ENCODE measurements around the gene SCLY.
A peak's percentile ranks its signal among the peaks of the same experiment; 100 is the strongest.

The SCLY gene

DNA sequence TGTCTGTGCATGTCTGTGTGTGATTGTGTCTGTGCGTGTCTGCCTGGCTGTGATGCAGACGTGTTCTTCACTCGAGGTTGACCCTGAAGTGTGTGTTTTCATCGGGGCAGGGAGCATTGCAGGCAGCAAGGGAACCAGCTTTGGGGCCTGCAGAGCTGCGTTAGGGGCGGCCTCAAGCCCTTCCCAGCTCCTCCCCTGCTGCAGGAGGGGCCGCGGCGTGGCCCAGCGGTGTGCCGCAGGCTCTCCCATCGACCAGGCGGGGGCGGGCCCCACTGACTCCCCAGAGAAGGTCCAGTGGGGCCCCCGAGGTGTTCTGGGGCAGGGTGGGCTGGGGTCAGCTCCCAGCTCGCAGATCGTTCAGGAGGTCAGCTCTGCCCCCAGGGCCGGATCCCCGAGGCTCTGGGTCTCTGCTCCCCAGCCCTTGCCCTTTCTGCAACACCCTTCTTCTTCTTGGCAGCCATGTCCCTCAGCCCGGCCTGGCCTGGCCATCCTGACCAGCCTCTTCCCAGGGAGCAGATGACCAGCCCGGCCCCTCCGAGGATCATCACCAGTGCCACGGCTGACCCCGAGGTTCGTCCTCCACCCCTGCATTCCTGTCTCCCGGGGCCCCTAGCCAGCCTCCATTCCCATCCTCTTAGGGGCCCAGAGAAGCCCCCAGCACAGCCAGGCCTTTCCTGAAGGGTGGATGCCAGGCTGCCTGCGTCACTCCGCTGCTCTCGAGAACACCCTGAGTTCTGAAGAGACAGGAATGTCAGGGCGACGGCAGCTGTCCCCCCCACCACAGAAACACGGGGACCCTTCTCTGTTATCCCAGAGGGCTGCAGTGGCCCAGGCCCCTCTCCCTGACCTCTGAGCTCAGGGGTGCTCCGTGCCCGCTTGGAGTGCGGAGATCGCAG is 66.6 kb downstream of the SCLY start:
- Histone ChIP-seq H3K4me3 (ENCODE audit: low read depth, low read length) (no peak overlapping the region), H3K9me3 (ENCODE audit: control insufficient read depth, low read length) (no peaks in the 10 kb centered on the region), H3K9ac (no peak overlapping the region)

GRCh38 chr2:238128061-238128440 is 67.2 kb downstream of the SCLY start:
- Histone ChIP-seq H2AFZ (no peak overlapping the region), H3K27me3 (ENCODE audit: control insufficient read depth, insufficient read depth, low read length) (no peaks in the 10 kb centered on the region), H3K9ac (no peak overlapping the region), H3K79me2 (no peaks in the 10 kb centered on the region), H3K4me2 (ENCODE audit: low read length) (no peak overlapping the region), H3K27ac (no peak overlapping the region), H3K36me3 (ENCODE audit: control insufficient read depth, insufficient read depth, low read length) (no peaks in the 10 kb centered on the region), H3K9me3 (ENCODE audit: control insufficient read depth, low read length) (no peaks in the 10 kb centered on the region), H3K4me3 (ENCODE audit: low read depth, low read length) (no peak overlapping the region), H3K4me1 (no peaks in the 10 kb centered on the region)
- TF ChIP-seq CTCF (IDR thresholded peaks at IDR 0.05), result no peak

More for the DNA sequence above, 66.6 kb downstream of the SCLY start:
- no peak overlapping the region for H3K27ac ChIP-seq
- no peak for TF ChIP-seq CTCF (IDR thresholded peaks at IDR 0.05)
- H3K4me2 ChIP-seq (ENCODE audit: low read length), result no peak overlapping the region
- H3K36me3 ChIP-seq (ENCODE audit: control insufficient read depth, insufficient read depth, low read length), result no peaks in the 10 kb centered on the region
- no peaks in the 10 kb centered on the region for H3K79me2 ChIP-seq
- H3K4me1 ChIP-seq, result no peaks in the 10 kb centered on the region
- no peaks in the 10 kb centered on the region for H3K27me3 ChIP-seq (ENCODE audit: control insufficient read depth, insufficient read depth, low read length)
- H2AFZ ChIP-seq, result peak overlapping the region; percentile 69

DNA sequence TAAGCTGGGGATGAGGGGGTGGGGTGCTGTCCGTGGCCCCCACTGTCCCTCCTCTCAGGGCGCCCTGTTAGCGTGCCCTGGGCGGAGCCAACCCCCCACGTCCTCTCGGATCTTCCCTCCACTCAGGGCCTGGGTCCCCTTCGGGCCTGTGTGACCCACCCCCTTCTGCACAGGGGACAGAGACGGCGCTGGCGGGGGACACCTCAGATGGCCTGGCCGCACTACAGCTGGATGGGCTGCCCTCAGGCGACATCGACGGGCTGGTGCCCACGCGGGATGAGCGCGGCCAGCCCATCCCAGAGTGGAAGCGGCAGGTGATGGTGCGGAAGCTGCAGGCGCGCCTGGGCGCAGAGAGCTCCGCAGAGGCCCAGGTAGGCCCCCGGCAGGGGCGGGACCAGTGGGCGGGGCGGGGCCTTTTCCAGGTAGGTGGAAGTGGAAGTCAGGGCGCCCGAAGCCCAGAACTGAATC is 67.8 kb downstream of the SCLY start:
- no peaks in the 10 kb centered on the region for H3K27me3 ChIP-seq (ENCODE audit: control insufficient read depth, insufficient read depth, low read length)
- H3K36me3 ChIP-seq (ENCODE audit: control insufficient read depth, insufficient read depth, low read length), result no peaks in the 10 kb centered on the region
- no peaks in the 10 kb centered on the region for H3K9me3 ChIP-seq (ENCODE audit: control insufficient read depth, low read length)
- TF ChIP-seq CTCF (IDR thresholded peaks at IDR 0.05), result no peak
- H3K4me2 ChIP-seq (ENCODE audit: low read length), result no peak overlapping the region
- no peak overlapping the region for H3K27ac ChIP-seq
- H3K79me2 ChIP-seq, result no peaks in the 10 kb centered on the region
- no peak overlapping the region for H3K4me3 ChIP-seq (ENCODE audit: low read depth, low read length)
- no peak overlapping the region for H2AFZ ChIP-seq
- H3K4me1 ChIP-seq, result no peaks in the 10 kb centered on the region
- H3K9ac ChIP-seq, result no peak overlapping the region

DNA sequence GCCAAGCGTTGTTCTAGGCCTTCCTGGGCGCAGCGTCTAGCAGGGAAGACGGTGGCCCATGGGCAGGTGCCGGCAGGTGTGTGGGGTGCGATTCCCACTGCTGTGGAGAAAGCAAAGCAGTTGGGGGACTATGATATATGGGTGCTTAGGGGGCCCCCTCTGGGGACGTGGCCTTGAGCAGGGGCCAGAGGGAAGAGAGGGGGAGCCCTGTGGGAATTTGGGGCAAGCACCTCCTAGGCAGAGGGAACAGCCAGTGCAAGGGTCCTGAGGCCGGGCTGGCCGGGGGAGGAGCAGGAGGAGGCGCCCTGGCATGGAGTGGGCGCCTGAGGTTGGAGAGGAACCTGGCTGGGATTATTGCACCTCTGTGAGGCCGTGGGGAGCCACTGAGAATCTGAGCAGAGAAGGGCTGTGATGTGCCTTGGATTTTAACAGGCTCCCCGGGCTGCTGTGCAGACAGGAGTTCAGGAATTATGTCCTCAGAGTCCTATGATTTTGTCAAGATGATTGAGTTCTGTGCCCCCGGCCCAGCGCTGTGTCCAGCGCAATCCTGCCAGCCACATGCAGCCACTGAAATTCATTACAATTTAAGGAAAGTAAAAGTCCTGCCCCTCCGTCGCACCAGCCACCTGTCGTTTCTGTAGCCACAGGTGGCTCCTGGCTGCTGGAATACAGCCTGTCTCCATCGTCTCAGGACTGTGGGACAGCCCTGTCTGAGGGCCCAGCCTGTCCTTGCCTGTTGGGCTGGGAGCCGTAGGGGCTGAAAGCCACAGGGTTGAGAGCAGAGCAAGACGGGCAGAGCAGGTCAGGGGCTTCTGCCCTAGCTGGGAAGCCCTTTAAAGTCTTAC is 68.6 kb downstream of the SCLY start:
- Histone ChIP-seq H3K79me2 (no peaks in the 10 kb centered on the region), H3K36me3 (ENCODE audit: control insufficient read depth, insufficient read depth, low read length) (no peaks in the 10 kb centered on the region), H3K9ac (no peak overlapping the region), H3K4me2 (ENCODE audit: low read length) (no peak overlapping the region), H3K9me3 (ENCODE audit: control insufficient read depth, low read length) (no peaks in the 10 kb centered on the region), H2AFZ (no peak overlapping the region), H3K27ac (no peak overlapping the region), H3K4me1 (no peaks in the 10 kb centered on the region), H3K4me3 (ENCODE audit: low read depth, low read length) (no peak overlapping the region), H3K27me3 (ENCODE audit: control insufficient read depth, insufficient read depth, low read length) (no peaks in the 10 kb centered on the region)
- TF ChIP-seq CTCF (IDR thresholded peaks at IDR 0.05), result no peak
